Measurements from ENCODE around the gene LRP4. TPM values are rescaled to one million over a fixed set of nuclear protein-coding genes. Genes with fewer than 3 reads are reported as not detected.

Gene LRP4
- total RNA-seq, 1 experiment from 2014 or later: 1.3 TPM

- DNase-seq (ENCODE audit: low spot score): no peak
Measured at GRCh38 chr11:46894961-46895360, 23.4 kb downstream of the LRP4 start.

- DNase-seq (ENCODE audit: low spot score): no peak
Measured at GRCh38 chr11:46894506-46894905, 23.8 kb downstream of the LRP4 start.

GRCh38 chr11:46892838-46893237 is 25.5 kb downstream of the LRP4 start:
- DNase-seq (ENCODE audit: low spot score): no peak

- DNase-seq (ENCODE audit: low spot score): no peak
Measured at GRCh38 chr11:46892109-46892508, 26.2 kb downstream of the LRP4 start.

GRCh38 chr11:46890665-46891064 is 27.7 kb downstream of the LRP4 start:
- DNase-seq (ENCODE audit: low spot score): peak; percentile 35

- peak; percentile 73 for DNase-seq (ENCODE audit: low spot score)
Measured at GRCh38 chr11:46889689-46890475, 28.5 kb downstream of the LRP4 start.

GRCh38 chr11:46889251-46889650 is 29.1 kb downstream of the LRP4 start:
- DNase-seq (ENCODE audit: low spot score): no peak

- DNase-seq (ENCODE audit: low spot score): no peak
Measured at GRCh38 chr11:46888636-46889035, 29.7 kb downstream of the LRP4 start.

GRCh38 chr11:46886211-46886610 is 32.1 kb downstream of the LRP4 start:
- DNase-seq (ENCODE audit: low spot score): no peak

- DNase-seq (ENCODE audit: low spot score): no peak
Measured at GRCh38 chr11:46879056-46879585, 39.2 kb downstream of the LRP4 start.

GRCh38 chr11:46877580-46877979 is 40.8 kb downstream of the LRP4 start:
- DNase-seq (ENCODE audit: low spot score): no peak

GRCh38 chr11:46876471-46876870 is 41.9 kb downstream of the LRP4 start:
- DNase-seq (ENCODE audit: low spot score): no peak

GRCh38 chr11:46874586-46874985 is 43.8 kb downstream of the LRP4 start:
- DNase-seq (ENCODE audit: low spot score): no peak

- no peak for DNase-seq (ENCODE audit: low spot score)
Measured at GRCh38 chr11:46868912-46869311, 49.4 kb downstream of the LRP4 start.

GRCh38 chr11:46865340-46865739 is 53.0 kb downstream of the LRP4 start:
- DNase-seq (ENCODE audit: low spot score): peak; percentile 52

GRCh38 chr11:46860218-46860617 is 58.1 kb downstream of the LRP4 start:
- DNase-seq (ENCODE audit: low spot score): no peak

- DNase-seq (ENCODE audit: low spot score): no peak
Measured at GRCh38 chr11:46858920-46859546, 59.3 kb downstream of the LRP4 start.

GRCh38 chr11:46857666-46858065 is 60.7 kb downstream of the LRP4 start:
- no peak for DNase-seq (ENCODE audit: low spot score)

GRCh38 chr11:46856605-46857343 is 61.6 kb downstream of the LRP4 start:
- DNase-seq (ENCODE audit: low spot score): no peak

GRCh38 chr11:46855863-46856262 is 62.5 kb downstream of the LRP4 start:
- DNase-seq (ENCODE audit: low spot score): no peak

GRCh38 chr11:46855167-46855566 is 63.2 kb downstream of the LRP4 start:
- DNase-seq (ENCODE audit: low spot score): no peak

GRCh38 chr11:46850829-46851380 is 67.4 kb downstream of the LRP4 start:
- no peak for DNase-seq (ENCODE audit: low spot score)
